ENCODE measurements around the gene RAB40C.

DNA sequence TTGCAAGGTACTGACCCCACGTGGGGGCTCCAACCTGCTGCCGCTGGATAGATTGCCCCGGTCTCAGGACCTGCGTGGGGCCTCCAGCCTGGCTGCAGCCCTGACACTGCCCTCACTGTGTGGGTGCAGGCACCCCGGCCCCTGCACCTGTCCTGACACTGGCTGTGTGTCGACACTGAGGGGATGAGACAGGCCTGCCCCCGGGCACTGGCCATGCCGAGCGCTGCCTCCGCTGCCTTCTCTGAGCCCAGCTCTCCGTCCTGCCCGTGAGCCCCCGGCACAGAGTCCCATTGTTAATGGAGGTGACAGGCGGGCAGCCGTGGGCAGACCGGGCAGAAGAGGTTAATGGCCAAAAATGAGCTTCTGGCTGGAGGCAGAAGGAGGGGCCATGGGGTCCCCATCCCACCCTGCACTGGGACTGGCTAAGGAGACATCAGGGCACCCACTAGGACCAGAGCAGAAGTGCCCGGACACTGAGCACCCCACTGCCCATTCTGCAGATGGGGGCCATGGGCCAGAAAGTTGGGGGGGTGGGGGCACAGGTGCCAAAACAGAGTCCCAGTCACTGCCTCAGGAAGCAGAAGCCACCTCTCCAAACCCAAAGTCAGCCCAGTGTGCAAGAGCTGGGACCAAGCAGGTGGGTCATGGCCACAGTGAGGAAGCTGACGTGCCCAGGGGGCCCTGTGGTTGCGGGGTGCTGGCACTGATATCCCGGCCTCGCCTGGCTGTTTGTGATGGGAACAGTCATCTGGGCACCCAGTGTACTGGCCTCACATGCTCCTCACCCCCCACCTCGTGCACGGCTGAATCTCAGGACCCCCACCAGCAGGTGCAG lies 32.2 kb upstream of the RAB40C start:
- TF ChIP-seq BHLHE40 (IDR thresholded peaks at IDR 0.05; ENCODE audit: borderline replicate concordance) (no peak), ELF4 (IDR thresholded peaks at IDR 0.05) (no peak), SP1 (IDR thresholded peaks at IDR 0.05) (no peak), CTBP1 (IDR thresholded peaks at IDR 0.05; ENCODE audit: borderline replicate concordance) (no peak), ARNT (IDR thresholded peaks at IDR 0.05) (no peak), TARDBP (IDR thresholded peaks at IDR 0.05) (no peak), SUZ12 (IDR thresholded peaks at IDR 0.05) (no peak), PKNOX1 (IDR thresholded peaks at IDR 0.05) (no peak), FOXM1 (IDR thresholded peaks at IDR 0.05; ENCODE audit: borderline replicate concordance) (no peak), FOXA1 (IDR thresholded peaks at IDR 0.05) (no peak), FOXK2 (IDR thresholded peaks at IDR 0.05) (no peak), ZNF384 (IDR thresholded peaks at IDR 0.05) (no peak), L3MBTL2 (conservative IDR thresholded peaks at IDR 0.05) (no peak)
